ENCODE data around the gene MAML2.

MAML2 gene

GRCh38 chr11:96329855-96330510 is 13.0 kb downstream of the MAML2 start:
- DNase-seq (ENCODE audit: low read depth in 1 of 2, low spot score in 1 of 2) = no peak
- Histone ChIP-seq H3K27ac (replicated peaks) (no peak overlapping the region), H3K27me3 (ENCODE audit: insufficient read depth, poor library complexity, severe bottlenecking) (no peaks in the 10 kb centered on the region), H3K4me3 (replicated peaks; ENCODE audit: insufficient read depth, low read length) (no peak overlapping the region)
- TF ChIP-seq SPI1 (IDR thresholded peaks at IDR 0.05; ENCODE audit: borderline replicate concordance, low read depth) (no peak), POLR2AphosphoS5 (IDR thresholded peaks at IDR 0.05; ENCODE audit: low read depth) (no peak), REST (IDR thresholded peaks at IDR 0.05; ENCODE audit: insufficient replicate concordance, low read depth) (no peak), CTCF (IDR thresholded peaks at IDR 0.05; ENCODE audit: insufficient read depth, low read length) (no peak), GABPA (IDR thresholded peaks at IDR 0.05; ENCODE audit: low read depth) (no peak)

GRCh38 chr11:96329419-96329818 is 13.6 kb downstream of the MAML2 start:
- Histone ChIP-seq H3K27me3 (ENCODE audit: insufficient read depth, poor library complexity, severe bottlenecking) (no peaks in the 10 kb centered on the region), H3K27ac (replicated peaks) (no peak overlapping the region), H3K4me3 (replicated peaks; ENCODE audit: insufficient read depth, low read length) (no peak overlapping the region)
- DNase-seq (ENCODE audit: low read depth in 1 of 2, low spot score in 1 of 2) = no peak
- TF ChIP-seq SPI1 (IDR thresholded peaks at IDR 0.05; ENCODE audit: borderline replicate concordance, low read depth) (no peak), REST (IDR thresholded peaks at IDR 0.05; ENCODE audit: insufficient replicate concordance, low read depth) (no peak), CTCF (IDR thresholded peaks at IDR 0.05; ENCODE audit: insufficient read depth, low read length) (no peak), POLR2AphosphoS5 (IDR thresholded peaks at IDR 0.05; ENCODE audit: low read depth) (no peak), GABPA (IDR thresholded peaks at IDR 0.05; ENCODE audit: low read depth) (no peak)

- DNase-seq (ENCODE audit: low read depth in 1 of 2, low spot score in 1 of 2) = no peak
- no peak overlapping the region for H3K27ac ChIP-seq (replicated peaks)
Measured at GRCh38 chr11:96328395-96329010, 14.5 kb downstream of the MAML2 start.

More at GRCh38 chr11:96328395-96329010, 14.5 kb downstream of the MAML2 start:
- Histone ChIP-seq H3K4me3 (replicated peaks; ENCODE audit: insufficient read depth, low read length) (no peak overlapping the region), H3K27me3 (ENCODE audit: insufficient read depth, poor library complexity, severe bottlenecking) (no peaks in the 10 kb centered on the region)
- TF ChIP-seq GABPA (IDR thresholded peaks at IDR 0.05; ENCODE audit: low read depth) = no peak
- no peak for TF ChIP-seq REST (IDR thresholded peaks at IDR 0.05; ENCODE audit: insufficient replicate concordance, low read depth)
- TF ChIP-seq CTCF (IDR thresholded peaks at IDR 0.05; ENCODE audit: insufficient read depth, low read length) = no peak
- TF ChIP-seq POLR2AphosphoS5 (IDR thresholded peaks at IDR 0.05; ENCODE audit: low read depth) = no peak
- TF ChIP-seq SPI1 (IDR thresholded peaks at IDR 0.05; ENCODE audit: borderline replicate concordance, low read depth) = no peak

Data from HL-60 (cell line).